ENCODE data around the gene TELO2. TPM values are rescaled to one million over a fixed set of nuclear protein-coding genes. Genes with fewer than 3 reads are reported as not detected.

The TELO2 gene
- total RNA-seq, 4 donors from 2014 or later: 17.0 to 29.3 (median 21.4) TPM

DNA sequence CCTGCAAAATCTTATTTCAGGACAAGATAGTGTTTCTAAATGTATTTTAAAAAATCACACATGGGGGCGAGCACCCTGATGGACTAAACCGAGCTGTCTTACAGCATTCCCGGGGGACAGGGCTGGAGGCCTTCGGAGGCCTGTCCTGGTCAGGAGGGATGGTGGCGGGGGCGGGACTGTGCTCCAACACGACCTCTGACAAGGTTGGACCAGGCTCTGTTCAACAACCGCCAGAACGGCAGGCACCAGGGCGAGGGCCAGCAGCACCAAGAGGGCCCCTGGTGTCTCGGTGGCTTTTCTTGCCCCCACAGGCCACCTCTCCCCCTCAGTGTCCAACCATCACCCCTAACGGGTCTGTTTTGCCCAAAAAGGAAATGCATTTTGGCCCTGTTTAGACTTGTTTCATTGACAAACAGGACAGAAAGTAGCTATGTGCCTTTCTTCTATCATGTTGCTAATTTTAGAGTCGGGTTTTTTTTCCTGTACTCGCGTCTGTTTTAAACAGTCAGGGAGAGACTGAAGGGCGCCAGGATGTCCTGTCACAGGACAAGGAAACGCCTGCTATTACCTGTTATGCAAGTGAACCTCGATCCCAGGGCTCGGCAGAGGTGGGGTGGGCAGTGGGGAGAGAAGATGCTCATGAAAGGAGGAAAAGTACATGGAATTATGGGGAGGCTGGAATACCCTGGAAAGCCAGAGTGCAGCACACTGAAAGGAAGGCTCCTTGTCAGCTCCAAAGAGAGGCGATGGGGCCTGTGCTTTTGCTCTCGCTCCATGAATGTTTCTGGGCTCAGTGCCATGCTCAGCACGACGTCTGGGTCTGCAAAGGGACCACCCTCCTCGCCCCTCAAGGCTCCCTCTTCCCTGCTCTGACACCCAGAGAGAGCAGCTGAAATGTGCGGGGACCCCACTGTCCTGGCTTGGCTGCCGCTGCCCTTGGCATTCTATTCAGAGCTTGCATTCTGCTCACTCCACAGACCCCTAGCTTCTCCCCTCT lies 52.2 kb downstream of the TELO2 start:
- peak overlapping the region in 3 of 4 donors; percentile 3 to 50 (median 3) for H3K4me3 ChIP-seq
- peaks cover 14 to 100% (median 69%) of the 10 kb centered on the region in 3 donors for H3K4me1 ChIP-seq
- intact Hi-C loops (cut with DNase I): no loop called here

DNA sequence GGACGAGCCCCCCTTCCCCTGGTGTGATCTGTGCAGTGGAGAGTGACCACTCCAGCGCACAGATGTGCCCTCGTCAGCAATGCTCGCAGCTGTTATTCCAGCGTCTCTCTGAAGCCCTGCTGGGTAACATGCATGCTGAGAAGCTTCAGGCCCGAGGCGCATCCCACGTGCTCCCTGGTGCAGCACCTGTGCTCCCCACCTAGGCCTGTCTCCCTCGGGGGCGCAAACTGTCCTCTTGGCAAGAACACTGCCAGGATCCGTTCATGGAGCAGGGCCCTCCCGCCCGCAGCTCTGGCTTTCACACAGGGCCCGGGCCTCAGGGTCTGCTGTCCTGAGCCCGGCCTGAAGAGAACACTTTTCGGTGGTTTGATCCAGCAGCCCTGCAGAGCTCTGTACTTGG lies 53.3 kb downstream of the TELO2 start:
- Histone ChIP-seq H3K4me3 (no peak overlapping the region), H3K36me3 (peaks cover 0 to 54% (median 0%) of the 10 kb centered on the region in 3 donors), H3K27ac (peak overlapping the region in 3 of 4 donors; percentile 82 to 91 (median 86)), H3K27me3 (no peaks in the 10 kb centered on the region), H3K9me3 (no peaks in the 10 kb centered on the region), H3K4me1 (peaks cover 14 to 100% (median 77%) of the 10 kb centered on the region in 3 donors)
- no peak for DNase-seq
- intact Hi-C loops (cut with DNase I): no loop called here
- WGBS, 2 donors: 75% methylated on average over 8 of the region's 16 CpGs; no CpG with 5 or more reads in 1 of the 2 donors
- TF ChIP-seq CTCF (IDR thresholded peaks at IDR 0.05) (no peak), POLR2A (IDR thresholded peaks at IDR 0.05) (no peak)

More for the DNA sequence above, 52.2 kb downstream of the TELO2 start:
- no peak for DNase-seq
- WGBS, 2 donors: 33 to 34% methylated on average over 14 to 17 of the region's 26 CpGs
- peaks cover 0 to 54% (median 0%) of the 10 kb centered on the region in 3 donors for H3K36me3 ChIP-seq
- H3K27me3 ChIP-seq: no peaks in the 10 kb centered on the region
- peak overlapping the region; percentile 69 to 91 (median 84) for H3K27ac ChIP-seq
- peak in 1 of 4 donors; percentile 4 for TF ChIP-seq POLR2A (IDR thresholded peaks at IDR 0.05)
- TF ChIP-seq CTCF (IDR thresholded peaks at IDR 0.05): no peak
- no peaks in the 10 kb centered on the region for H3K9me3 ChIP-seq

- 28 to 39% methylated on average over 3 to 4 of the region's 5 CpGs for WGBS, 2 donors
- peak overlapping the region; percentile 57 to 84 (median 70) for H3K27ac ChIP-seq
- no peak for DNase-seq
- intact Hi-C loops (cut with DNase I): no loop called here
- no peaks in the 10 kb centered on the region for H3K9me3 ChIP-seq
- H3K4me1 ChIP-seq: peaks cover 9 to 87% (median 66%) of the 10 kb centered on the region in 3 donors
- peaks cover 0 to 54% (median 0%) of the 10 kb centered on the region in 3 donors for H3K36me3 ChIP-seq
- H3K27me3 ChIP-seq: no peaks in the 10 kb centered on the region
- no peak overlapping the region for H3K4me3 ChIP-seq
- TF ChIP-seq CTCF (IDR thresholded peaks at IDR 0.05): no peak
- no peak for TF ChIP-seq POLR2A (IDR thresholded peaks at IDR 0.05)
These were observed 55.1 kb downstream of the TELO2 start for GRCh38 chr16:1548233-1548632.

DNA sequence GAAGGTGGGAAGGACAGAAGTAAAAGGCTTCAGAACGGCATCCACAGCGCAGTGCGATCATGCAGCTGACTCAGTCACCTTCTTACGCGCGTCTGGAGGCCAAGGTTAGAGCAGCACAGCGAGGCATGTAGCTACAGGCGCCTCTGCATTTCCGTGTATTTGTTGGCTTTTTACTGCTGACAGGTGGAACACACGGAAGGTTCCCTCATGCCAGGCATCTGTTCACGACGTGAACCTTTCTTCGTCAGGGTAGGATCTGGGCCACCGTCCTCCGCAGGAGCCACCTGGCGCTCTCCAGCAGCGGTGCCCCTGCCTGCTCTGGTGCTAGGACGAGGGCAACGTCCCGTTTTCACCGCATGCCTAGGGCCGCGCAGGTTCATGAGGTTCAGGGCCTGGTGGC lies 55.6 kb downstream of the TELO2 start:
- no peak for TF ChIP-seq POLR2A (IDR thresholded peaks at IDR 0.05)
- TF ChIP-seq CTCF (IDR thresholded peaks at IDR 0.05): no peak
- Histone ChIP-seq H3K36me3 (peaks cover 0 to 59% (median 0%) of the 10 kb centered on the region in 3 donors), H3K9me3 (no peaks in the 10 kb centered on the region), H3K27me3 (no peaks in the 10 kb centered on the region), H3K27ac (peak overlapping the region; percentile 57 to 84 (median 70)), H3K4me1 (peaks cover 8 to 87% (median 64%) of the 10 kb centered on the region in 3 donors), H3K4me3 (no peak overlapping the region)
- DNase-seq: no peak
- intact Hi-C loops (cut with DNase I): no loop called here
- WGBS, 2 donors: 11 to 55% methylated on average over 11 to 23 of the region's 23 CpGs

DNA sequence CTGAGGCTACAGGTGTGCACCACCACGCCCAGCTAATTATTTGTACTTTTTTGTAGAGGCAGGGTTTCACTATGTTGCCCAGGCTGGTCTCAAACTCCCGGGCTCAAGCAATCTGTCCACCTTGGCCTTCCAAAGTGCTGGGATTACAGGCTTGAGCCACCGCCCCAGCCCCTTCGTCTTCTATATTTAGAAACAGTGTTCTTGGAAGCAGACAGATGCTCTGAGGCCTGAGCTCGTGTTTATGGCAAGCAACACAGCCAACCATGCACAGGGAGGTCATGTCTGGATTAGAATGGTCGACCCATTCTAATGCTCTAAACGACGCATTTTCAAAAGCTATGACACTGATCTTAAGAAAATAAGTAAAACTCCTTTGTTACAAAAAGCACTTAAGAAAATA lies 56.9 kb downstream of the TELO2 start:
- Histone ChIP-seq H3K36me3 (peaks cover 0 to 72% (median 3%) of the 10 kb centered on the region in 3 donors), H3K27ac (peak overlapping the region in 2 of 4 donors; percentile 20 to 84), H3K4me1 (peaks cover 8 to 87% (median 61%) of the 10 kb centered on the region in 3 donors), H3K4me3 (no peak overlapping the region), H3K9me3 (no peaks in the 10 kb centered on the region), H3K27me3 (no peaks in the 10 kb centered on the region)
- intact Hi-C loops (cut with DNase I): no loop called here
- DNase-seq: no peak
- WGBS, 2 donors: 79 to 83% methylated on average over 6 of the region's 8 CpGs
- no peak for TF ChIP-seq POLR2A (IDR thresholded peaks at IDR 0.05)
- TF ChIP-seq CTCF (IDR thresholded peaks at IDR 0.05): no peak

Measured in esophagus squamous epithelium (tissue), 5 donors.